ENCODE measurements around the gene PRICKLE4. TPM values are rescaled to one million over a fixed set of nuclear protein-coding genes. Genes with fewer than 3 reads are reported as not detected.

Gene PRICKLE4
- polyA plus RNA-seq, 4 donors = 0.89 to 1.7 (median 1.6) TPM; not detected in 1

- Histone ChIP-seq H3K27me3 (ENCODE audit: control insufficient read depth in 3 of 3, insufficient read depth in 3 of 3, low read length in 3 of 3) (no peaks in the 10 kb centered on the region), H3K4me3 (ENCODE audit: low read depth in 1 of 3, low read length in 3 of 3) (no peak overlapping the region), H3K36me3 (ENCODE audit: control insufficient read depth in 3 of 3, insufficient read depth in 2 of 3, low read depth in 1 of 3, low read length in 3 of 3) (peaks cover 2 to 64% (median 11%) of the 10 kb centered on the region in 3 donors), H3K4me1 (ENCODE audit: control insufficient read depth in 3 of 3, insufficient read depth in 2 of 3, low read depth in 1 of 3, low read length in 2 of 3) (peaks cover 0 to 7% (median 0%) of the 10 kb centered on the region in 3 donors), H3K9me3 (ENCODE audit: control insufficient read depth in 2 of 2, insufficient read depth in 1 of 2, low read depth in 1 of 2, low read length in 1 of 2) (no peaks in the 10 kb centered on the region), H3K27ac (ENCODE audit: low read depth in 1 of 3, low read length in 2 of 3) (no peak overlapping the region)
- DNase-seq (no peak), FAIRE-seq (no peak)
- WGBS, 3 donors = 72 to 89% (median 80%) methylated on average over 13 of the region's 13 CpGs
These were observed 5.2 kb upstream of the PRICKLE4 start for GRCh38 chr6:41775293-41775882.

- H3K9me3 ChIP-seq (ENCODE audit: control insufficient read depth in 2 of 2, insufficient read depth in 1 of 2, low read depth in 1 of 2, low read length in 1 of 2) = no peaks in the 10 kb centered on the region
- no peak overlapping the region for H3K4me3 ChIP-seq (ENCODE audit: low read depth in 1 of 3, low read length in 3 of 3)
- H3K27ac ChIP-seq (ENCODE audit: low read depth in 1 of 3, low read length in 2 of 3) = no peak overlapping the region
- FAIRE-seq = no peak
- 85 to 95% (median 95%) methylated on average over 5 of the region's 5 CpGs for WGBS, 3 donors
- peaks cover 0 to 40% (median 6%) of the 10 kb centered on the region in 3 donors for H3K36me3 ChIP-seq (ENCODE audit: control insufficient read depth in 3 of 3, insufficient read depth in 2 of 3, low read depth in 1 of 3, low read length in 3 of 3)
- DNase-seq = no peak
- H3K4me1 ChIP-seq (ENCODE audit: control insufficient read depth in 3 of 3, insufficient read depth in 2 of 3, low read depth in 1 of 3, low read length in 2 of 3) = peaks cover 0 to 13% (median 0%) of the 10 kb centered on the region in 3 donors
- no peaks in the 10 kb centered on the region for H3K27me3 ChIP-seq (ENCODE audit: control insufficient read depth in 3 of 3, insufficient read depth in 3 of 3, low read length in 3 of 3)
These were observed 2.9 kb upstream of the PRICKLE4 start for GRCh38 chr6:41777551-41778285.

GRCh38 chr6:41778895-41779294 lies 1.7 kb upstream of the PRICKLE4 start:
- H3K9me3 ChIP-seq (ENCODE audit: control insufficient read depth in 2 of 2, insufficient read depth in 1 of 2, low read depth in 1 of 2, low read length in 1 of 2) = no peaks in the 10 kb centered on the region
- H3K4me1 ChIP-seq (ENCODE audit: control insufficient read depth in 3 of 3, insufficient read depth in 2 of 3, low read depth in 1 of 3, low read length in 2 of 3) = peaks cover 0 to 13% (median 0%) of the 10 kb centered on the region in 3 donors
- FAIRE-seq = no peak
- DNase-seq = no peak
- 37 to 66% (median 42%) methylated on average over 6 of the region's 6 CpGs for WGBS, 3 donors
- no peaks in the 10 kb centered on the region for H3K27me3 ChIP-seq (ENCODE audit: control insufficient read depth in 3 of 3, insufficient read depth in 3 of 3, low read length in 3 of 3)
- no peak overlapping the region for H3K27ac ChIP-seq (ENCODE audit: low read depth in 1 of 3, low read length in 2 of 3)
- peak overlapping the region in 2 of 3 donors; percentile 66 to 76 for H3K4me3 ChIP-seq (ENCODE audit: low read depth in 1 of 3, low read length in 3 of 3)
- H3K36me3 ChIP-seq (ENCODE audit: control insufficient read depth in 3 of 3, insufficient read depth in 2 of 3, low read depth in 1 of 3, low read length in 3 of 3) = peaks cover 0 to 30% (median 6%) of the 10 kb centered on the region in 3 donors

- Histone ChIP-seq H3K4me1 (ENCODE audit: control insufficient read depth in 3 of 3, insufficient read depth in 2 of 3, low read depth in 1 of 3, low read length in 2 of 3) (peaks cover 0 to 18% (median 0%) of the 10 kb centered on the region in 3 donors), H3K36me3 (ENCODE audit: control insufficient read depth in 3 of 3, insufficient read depth in 2 of 3, low read depth in 1 of 3, low read length in 3 of 3) (peaks cover 0 to 28% (median 6%) of the 10 kb centered on the region in 3 donors), H3K9me3 (ENCODE audit: control insufficient read depth in 2 of 2, insufficient read depth in 1 of 2, low read depth in 1 of 2, low read length in 1 of 2) (no peaks in the 10 kb centered on the region), H3K27me3 (ENCODE audit: control insufficient read depth in 3 of 3, insufficient read depth in 3 of 3, low read length in 3 of 3) (no peaks in the 10 kb centered on the region), H3K4me3 (ENCODE audit: low read depth in 1 of 3, low read length in 3 of 3) (peak overlapping the region; percentile 59 to 76 (median 66)), H3K27ac (ENCODE audit: low read depth in 1 of 3, low read length in 2 of 3) (no peak overlapping the region)
- no peak for FAIRE-seq
- WGBS, 3 donors = 5 to 6% (median 5%) methylated on average over 8 to 16 of the region's 16 CpGs
- DNase-seq = no peak
These were observed 1.2 kb upstream of the PRICKLE4 start for GRCh38 chr6:41779336-41779735.

- H3K4me3 ChIP-seq (ENCODE audit: low read depth in 1 of 3, low read length in 3 of 3) = peak within 1 kb of the TSS; percentile 59 to 78 (median 76)
- peak; percentile 97 to 99 for DNase-seq
- peaks cover 0 to 21% (median 0%) of the 10 kb centered on the region in 3 donors for H3K4me1 ChIP-seq (ENCODE audit: control insufficient read depth in 3 of 3, insufficient read depth in 2 of 3, low read depth in 1 of 3, low read length in 2 of 3)
- H3K36me3 ChIP-seq (ENCODE audit: control insufficient read depth in 3 of 3, insufficient read depth in 2 of 3, low read depth in 1 of 3, low read length in 3 of 3) = peaks cover 0 to 23% (median 1%) of the 10 kb centered on the region in 3 donors
- no peak for FAIRE-seq
- no peaks in the 10 kb centered on the region for H3K27me3 ChIP-seq (ENCODE audit: control insufficient read depth in 3 of 3, insufficient read depth in 3 of 3, low read length in 3 of 3)
- no peaks in the 10 kb centered on the region for H3K9me3 ChIP-seq (ENCODE audit: control insufficient read depth in 2 of 2, insufficient read depth in 1 of 2, low read depth in 1 of 2, low read length in 1 of 2)
- H3K27ac ChIP-seq (ENCODE audit: low read depth in 1 of 3, low read length in 2 of 3) = peak within 1 kb of the TSS; percentile 6 to 87 (median 72)
- WGBS, 3 donors = 0 to 1% (median 1%) methylated on average over 50 to 73 of the region's 73 CpGs
These were observed 613 bp upstream of the PRICKLE4 start, which contains the start of gene FRS3 for GRCh38 chr6:41779788-41780550. TSS of gene FRS3 (minus strand) at chr6:41779900. CDS start at chr6:41776987, 2,913 bp downstream.

GRCh38 chr6:41781366-41781730 lies 766 bp downstream of the PRICKLE4 start:
- peak overlapping the region in 1 of 3 donors; percentile 78 for H3K4me3 ChIP-seq (ENCODE audit: low read depth in 1 of 3, low read length in 3 of 3)
- DNase-seq = peak in 1 of 2 donors; percentile 18
- H3K27me3 ChIP-seq (ENCODE audit: control insufficient read depth in 3 of 3, insufficient read depth in 3 of 3, low read length in 3 of 3) = no peaks in the 10 kb centered on the region
- H3K4me1 ChIP-seq (ENCODE audit: control insufficient read depth in 3 of 3, insufficient read depth in 2 of 3, low read depth in 1 of 3, low read length in 2 of 3) = peaks cover 0 to 32% (median 3%) of the 10 kb centered on the region in 3 donors
- H3K36me3 ChIP-seq (ENCODE audit: control insufficient read depth in 3 of 3, insufficient read depth in 2 of 3, low read depth in 1 of 3, low read length in 3 of 3) = peaks cover 0 to 17% (median 0%) of the 10 kb centered on the region in 3 donors
- H3K9me3 ChIP-seq (ENCODE audit: control insufficient read depth in 2 of 2, insufficient read depth in 1 of 2, low read depth in 1 of 2, low read length in 1 of 2) = no peaks in the 10 kb centered on the region
- no peak for FAIRE-seq
- peak overlapping the region in 1 of 3 donors; percentile 87 for H3K27ac ChIP-seq (ENCODE audit: low read depth in 1 of 3, low read length in 2 of 3)
- 3 to 23% (median 16%) methylated on average over 3 of the region's 3 CpGs for WGBS, 3 donors

- Histone ChIP-seq H3K4me1 (ENCODE audit: control insufficient read depth in 3 of 3, insufficient read depth in 2 of 3, low read depth in 1 of 3, low read length in 2 of 3) (peaks cover 0 to 32% (median 3%) of the 10 kb centered on the region in 3 donors), H3K9me3 (ENCODE audit: control insufficient read depth in 2 of 2, insufficient read depth in 1 of 2, low read depth in 1 of 2, low read length in 1 of 2) (no peaks in the 10 kb centered on the region), H3K27me3 (ENCODE audit: control insufficient read depth in 3 of 3, insufficient read depth in 3 of 3, low read length in 3 of 3) (no peaks in the 10 kb centered on the region), H3K4me3 (ENCODE audit: low read depth in 1 of 3, low read length in 3 of 3) (no peak overlapping the region), H3K27ac (ENCODE audit: low read depth in 1 of 3, low read length in 2 of 3) (no peak overlapping the region), H3K36me3 (ENCODE audit: control insufficient read depth in 3 of 3, insufficient read depth in 2 of 3, low read depth in 1 of 3, low read length in 3 of 3) (peaks cover 0 to 9% (median 0%) of the 10 kb centered on the region in 3 donors)
- FAIRE-seq = no peak
- 76 to 82% (median 79%) methylated on average over 6 of the region's 6 CpGs for WGBS, 3 donors
- no peak for DNase-seq
These were observed 2.7 kb downstream of the PRICKLE4 start for GRCh38 chr6:41783106-41783780.
